ENCODE results near the gene CRACR2A.

Gene CRACR2A

DNA sequence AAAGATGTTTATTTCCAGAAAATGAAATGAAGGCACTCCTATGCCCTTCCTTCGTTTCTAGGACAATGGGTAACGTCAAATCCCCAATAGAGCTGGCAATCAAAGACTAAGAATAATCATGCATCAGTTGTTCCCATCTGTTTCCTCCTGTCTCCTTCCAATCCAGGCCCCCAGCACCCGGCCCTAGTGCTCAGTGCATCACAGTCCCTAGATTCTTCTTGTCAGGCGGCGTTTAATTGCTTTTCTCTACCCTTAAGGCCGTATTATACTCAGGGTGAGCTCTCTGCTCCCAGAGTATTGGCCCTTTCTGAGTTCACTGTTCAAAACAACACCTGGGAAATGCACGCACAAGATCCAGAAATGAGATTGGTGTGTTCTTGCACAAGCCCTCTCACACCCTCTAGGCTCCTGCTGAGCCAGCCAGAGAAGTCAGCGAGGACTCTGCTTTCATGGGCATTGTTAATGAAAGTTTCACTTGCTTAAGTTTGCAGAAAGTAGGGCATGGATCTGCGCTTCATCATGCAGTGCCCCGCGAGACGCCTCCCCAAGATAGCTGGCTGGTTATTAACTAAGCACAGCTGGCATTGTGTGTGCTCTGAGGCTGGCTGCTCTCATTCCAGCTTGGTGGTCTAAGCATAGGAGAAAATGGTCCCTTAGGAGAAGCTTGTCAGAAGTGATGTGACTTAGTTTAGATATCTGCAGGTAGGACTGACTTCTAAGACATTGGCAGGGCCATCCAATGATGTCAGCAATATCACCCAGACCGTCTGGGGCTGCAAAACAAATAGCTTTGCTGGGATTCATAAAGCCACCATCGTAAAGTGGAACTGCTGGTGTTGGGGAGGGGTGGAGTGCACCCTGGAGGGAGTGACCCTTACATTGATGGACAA, 28.7 kb downstream of the CRACR2A start:
- DNase-seq (ENCODE audit: low spot score), result no peak

- no peak for DNase-seq (ENCODE audit: low spot score)
Measured at GRCh38 chr12:3722368-3722767, 30.5 kb downstream of the CRACR2A start.

GRCh38 chr12:3720772-3721171, 32.1 kb downstream of the CRACR2A start:
- DNase-seq (ENCODE audit: low spot score), result no peak

DNA sequence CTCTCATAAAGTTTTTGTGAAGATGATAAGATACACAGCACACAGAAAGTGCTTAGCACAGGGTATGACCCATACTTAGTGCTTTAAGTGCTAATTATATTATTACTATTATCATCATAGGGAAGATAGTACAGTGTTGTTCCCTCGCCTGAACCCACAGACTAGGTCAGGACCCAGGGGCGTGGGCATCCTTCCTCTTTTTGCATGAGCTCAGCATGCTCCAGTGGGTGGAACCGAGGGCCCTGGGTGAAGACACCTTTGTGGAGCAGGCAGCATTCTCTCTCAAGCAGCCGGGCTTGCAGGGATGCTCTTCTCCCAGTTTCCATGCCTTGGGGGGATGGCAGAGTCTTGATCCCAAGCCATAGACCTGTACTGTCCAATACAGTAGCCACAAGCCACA, 34.8 kb downstream of the CRACR2A start:
- no peak for DNase-seq (ENCODE audit: low spot score)

DNA sequence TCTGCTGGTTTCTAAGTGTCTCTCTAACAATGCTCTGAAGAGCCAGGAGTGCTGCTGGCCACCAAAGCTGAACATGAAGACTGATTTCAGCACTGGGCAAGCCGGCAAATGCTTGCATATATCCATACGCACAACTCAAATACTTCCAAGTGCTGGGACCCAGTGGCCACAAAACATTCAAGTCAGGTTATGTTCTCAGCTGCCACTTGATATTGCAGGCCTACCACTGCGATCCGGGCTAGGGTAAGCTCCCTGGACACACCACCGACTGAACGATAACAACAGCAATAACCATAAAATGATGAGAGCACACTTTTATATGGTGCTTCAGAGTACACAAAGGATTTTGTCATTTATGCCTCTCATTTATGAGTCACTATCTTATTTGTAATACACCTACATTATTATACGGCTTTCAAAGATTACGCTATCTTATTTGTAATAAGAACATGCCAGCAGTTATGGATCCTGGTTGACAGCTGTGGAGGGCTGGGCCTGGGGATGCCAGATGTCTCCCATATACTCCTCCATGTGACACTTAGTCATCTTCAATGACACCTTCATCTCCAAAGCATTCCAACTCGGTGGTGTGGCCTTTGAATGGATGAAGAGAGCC, 35.5 kb downstream of the CRACR2A start:
- DNase-seq (ENCODE audit: low spot score), result no peak

DNA sequence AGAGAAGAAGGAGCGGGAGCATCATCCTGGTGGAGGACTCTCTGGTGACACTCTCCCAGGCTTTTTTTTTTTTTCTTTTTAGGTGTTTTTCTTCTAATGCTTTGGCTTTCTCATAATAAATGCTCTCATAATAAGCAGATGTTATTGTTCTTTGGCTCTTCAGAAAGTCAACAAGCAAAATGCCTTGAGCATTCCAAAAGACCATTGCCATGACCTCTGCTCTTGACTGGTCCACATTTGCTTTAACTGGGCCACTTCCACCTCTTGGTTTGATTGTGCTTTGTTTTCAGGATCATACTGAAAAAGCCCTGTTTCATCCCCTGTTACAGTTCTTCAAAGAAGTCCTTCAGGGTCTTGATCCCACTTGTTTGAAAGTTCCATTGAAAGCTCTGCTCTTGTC, 36.9 kb downstream of the CRACR2A start:
- no peak for DNase-seq (ENCODE audit: low spot score)

DNA sequence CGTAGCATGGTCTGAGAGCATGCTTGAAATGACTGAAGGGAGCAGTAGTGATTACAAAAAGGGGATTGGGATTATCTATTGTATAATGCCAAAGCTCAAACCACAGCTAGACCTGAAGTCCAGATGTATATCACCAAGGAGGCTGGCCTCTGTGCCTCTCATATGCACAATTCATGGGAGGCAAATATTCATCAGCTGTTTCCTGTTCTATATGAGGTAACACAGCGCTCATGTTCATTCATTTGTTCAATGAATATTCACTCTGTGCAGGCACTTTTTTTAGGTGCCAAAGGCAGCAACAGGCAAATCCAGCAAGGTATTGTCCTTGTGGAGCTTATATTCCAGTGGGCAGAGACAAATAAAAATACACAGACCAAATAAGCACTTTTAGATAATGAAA, 39.0 kb downstream of the CRACR2A start:
- no peak for DNase-seq (ENCODE audit: low spot score)

- DNase-seq (ENCODE audit: low spot score), result no peak
Measured at GRCh38 chr12:3713483-3713882, 39.4 kb downstream of the CRACR2A start.

DNA sequence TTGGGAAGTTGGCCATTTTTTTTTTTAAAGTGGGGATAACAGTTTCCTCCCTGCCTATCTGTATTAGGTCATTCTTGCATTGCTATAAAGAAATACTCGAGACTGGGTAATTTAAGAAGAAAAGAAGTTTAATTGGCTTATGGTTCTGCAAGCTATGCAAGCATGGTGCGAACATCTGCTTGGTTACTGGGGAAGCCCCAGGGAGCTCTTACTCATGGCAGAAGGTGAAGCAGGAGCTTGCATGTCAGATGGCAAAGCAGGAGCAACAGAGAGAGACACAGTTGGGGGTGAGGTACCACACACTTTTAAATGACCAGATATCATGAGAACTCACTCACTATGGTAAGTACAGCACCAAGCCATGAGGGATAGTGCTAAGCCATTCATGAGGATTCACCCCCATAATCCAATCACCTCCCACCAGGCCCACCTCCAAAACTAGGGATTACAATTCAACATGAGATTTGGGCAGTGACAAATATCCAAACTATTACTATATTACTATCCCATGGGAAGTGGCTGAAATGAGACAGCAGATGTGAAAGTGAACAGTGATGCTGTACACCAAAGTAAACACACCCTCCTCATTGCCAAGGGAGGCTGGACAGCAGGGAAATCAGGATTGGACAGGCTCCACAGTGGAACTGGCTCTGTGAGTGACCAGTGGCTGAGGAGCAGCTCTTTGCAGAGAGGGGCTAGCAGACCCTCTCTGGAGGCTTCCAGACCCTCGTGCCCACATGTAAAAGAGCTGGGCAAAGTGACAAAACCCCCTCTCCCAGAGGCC, 40.5 kb downstream of the CRACR2A start:
- no peak for DNase-seq (ENCODE audit: low spot score)

DNA sequence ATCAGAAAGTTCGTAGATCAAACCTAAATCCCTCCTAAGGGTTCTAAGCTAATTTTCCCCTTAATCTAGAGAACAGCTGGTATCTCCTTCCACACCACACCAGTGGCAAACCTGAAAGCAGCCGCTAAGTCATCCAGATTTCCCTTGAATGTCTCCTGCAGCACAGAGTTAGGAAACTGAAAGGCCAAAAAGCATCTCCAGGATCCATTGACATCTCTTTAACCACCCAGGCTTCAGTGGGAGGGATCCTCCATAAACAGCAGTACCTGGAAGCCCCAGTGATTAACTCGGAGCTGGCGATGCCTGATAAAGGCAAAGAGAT, 47.6 kb downstream of the CRACR2A start:
- no peak for DNase-seq (ENCODE audit: low spot score)

DNA sequence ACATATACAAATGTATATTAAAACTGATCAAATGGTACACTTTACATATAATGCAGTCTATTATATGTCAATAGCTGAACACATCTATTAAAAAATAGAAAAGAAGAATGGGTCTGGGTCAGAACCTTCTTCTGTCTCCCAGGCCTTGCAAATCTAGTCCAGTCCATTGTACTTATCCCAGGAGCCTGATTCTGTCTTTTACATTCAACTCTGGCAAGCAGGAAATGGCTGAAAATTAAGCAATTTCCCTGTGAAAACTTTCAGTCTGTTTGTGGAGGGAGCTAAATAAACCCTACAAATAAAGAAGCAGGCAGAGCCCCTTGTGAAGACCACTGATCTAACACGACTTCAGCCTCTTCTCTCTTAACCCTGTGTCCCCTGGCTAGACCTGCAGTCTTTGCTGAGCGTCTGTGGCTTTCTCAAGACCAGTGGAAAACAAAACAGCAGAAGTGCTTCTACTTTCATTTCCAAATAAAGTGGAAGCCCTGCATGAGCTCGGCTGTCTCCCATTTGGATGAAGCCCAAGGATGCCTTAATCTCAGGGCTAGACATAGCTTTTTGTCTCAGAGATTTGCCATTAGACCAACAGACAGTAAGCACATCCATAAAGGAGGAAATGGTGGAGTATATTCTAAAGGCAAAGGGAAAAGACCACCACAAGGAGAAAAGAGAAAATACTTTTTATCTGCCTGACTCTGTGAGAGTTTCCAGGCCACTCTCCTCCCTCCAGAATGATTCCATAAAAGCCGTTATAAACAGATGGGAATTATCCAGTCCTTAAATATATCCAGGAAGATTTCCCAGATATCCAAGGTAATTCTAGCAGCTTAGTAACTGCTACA, 48.2 kb downstream of the CRACR2A start:
- no peak for DNase-seq (ENCODE audit: low spot score)

DNA sequence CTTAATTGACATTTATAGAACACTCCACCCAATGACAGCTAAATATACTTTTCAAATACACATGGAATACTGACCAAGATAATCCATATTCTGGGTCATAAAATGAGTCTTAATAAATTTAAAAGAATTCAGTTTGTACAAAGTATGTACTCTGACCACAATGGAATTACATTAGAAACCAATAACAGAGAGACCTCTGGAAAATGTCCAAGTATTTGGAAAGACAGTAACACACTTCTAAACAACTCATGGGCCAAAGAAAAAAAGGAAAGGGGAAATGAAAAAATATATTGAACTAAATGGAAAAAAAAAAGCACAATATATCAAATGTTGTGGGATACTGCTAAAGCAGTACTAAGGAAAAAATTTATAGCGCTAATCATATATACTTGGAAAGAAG, 52.0 kb downstream of the CRACR2A start:
- no peak for DNase-seq (ENCODE audit: low spot score)

GRCh38 chr12:3698218-3698974, 54.5 kb downstream of the CRACR2A start:
- no peak for DNase-seq (ENCODE audit: low spot score)

DNA sequence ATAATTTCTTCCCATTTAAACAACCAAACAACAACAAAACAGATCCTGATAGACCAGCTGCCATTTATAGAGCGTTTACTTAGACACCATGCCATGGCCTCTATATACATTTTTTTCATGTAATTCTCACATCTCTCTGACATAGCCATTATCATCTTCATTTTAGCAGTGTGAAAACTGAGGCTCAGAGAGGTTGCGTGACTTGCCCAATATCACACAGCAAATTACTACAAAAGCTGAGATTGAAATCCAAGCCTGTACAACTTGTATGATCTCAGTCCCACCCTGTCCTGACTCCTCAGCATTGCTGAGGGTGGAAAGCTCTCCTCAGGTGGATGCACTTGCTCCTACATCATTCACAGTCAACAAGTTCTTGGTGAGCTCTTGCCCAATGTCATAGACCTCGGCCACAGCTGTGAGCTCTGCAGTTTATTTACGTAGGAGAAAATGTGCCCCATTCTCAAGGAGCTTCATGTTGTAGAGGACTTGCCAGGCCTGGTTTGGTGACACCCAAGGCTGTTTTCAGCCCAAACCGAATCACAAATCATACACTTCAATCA, 55.5 kb downstream of the CRACR2A start:
- DNase-seq (ENCODE audit: low spot score), result no peak

GRCh38 chr12:3694673-3695072, 58.2 kb downstream of the CRACR2A start:
- DNase-seq (ENCODE audit: low spot score), result no peak

DNA sequence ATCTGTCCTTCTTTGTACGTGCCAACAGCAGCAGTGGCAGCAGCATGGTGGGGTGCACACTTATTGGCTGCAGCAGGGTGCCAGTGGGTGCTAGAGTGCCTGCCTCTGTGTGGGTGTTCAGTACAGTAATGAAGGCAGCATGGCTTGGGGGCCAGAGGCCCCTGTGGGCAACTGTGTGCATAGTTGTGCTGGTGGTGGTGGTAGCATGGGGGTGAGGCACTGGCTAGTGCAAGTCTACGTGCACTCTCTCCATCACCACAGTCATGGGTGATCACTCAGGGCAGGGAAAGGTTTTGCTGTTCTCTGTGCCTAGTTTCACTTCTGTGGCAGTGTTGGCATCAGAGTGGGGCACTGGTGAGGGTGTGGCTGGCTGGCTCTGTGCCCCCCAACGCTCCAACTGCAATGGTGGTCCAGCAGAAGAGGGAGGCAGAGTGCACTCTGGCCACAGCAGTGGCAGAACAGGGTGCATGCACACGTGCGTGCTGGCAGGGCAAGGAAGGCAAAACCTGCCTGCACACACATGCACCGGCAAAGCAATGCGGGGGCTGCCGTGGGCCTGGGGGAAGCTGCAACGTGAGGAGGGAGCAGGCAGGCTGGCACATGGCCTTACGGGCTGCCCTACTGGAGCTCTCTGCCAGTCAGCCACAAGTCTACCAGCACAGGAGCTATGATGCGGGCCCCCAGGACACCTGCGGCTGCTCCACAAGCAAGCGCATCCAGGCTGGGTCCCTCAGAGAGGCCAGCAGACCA, 60.1 kb downstream of the CRACR2A start:
- no peak for DNase-seq (ENCODE audit: low spot score)

DNA sequence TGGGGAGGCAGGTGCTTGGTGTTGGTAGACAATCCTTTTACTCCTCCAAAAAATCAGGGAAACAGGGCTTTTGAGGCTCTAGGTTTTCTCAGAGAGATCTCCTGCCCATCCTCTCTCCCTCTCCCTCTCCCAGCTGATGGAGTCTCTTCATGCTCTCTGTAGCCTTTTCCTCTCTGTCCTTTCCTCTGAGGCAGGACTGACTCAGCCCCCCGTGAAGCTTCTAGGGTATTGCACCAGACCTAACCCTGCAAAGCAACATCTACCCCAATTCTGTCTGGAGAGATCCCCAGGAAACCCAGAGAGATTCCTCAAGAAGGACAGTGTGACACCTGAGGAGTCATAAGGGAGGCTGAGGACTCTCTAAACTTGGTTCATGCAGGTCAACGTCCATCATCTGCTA, 66.4 kb downstream of the CRACR2A start:
- no peak for DNase-seq (ENCODE audit: low spot score)

DNA sequence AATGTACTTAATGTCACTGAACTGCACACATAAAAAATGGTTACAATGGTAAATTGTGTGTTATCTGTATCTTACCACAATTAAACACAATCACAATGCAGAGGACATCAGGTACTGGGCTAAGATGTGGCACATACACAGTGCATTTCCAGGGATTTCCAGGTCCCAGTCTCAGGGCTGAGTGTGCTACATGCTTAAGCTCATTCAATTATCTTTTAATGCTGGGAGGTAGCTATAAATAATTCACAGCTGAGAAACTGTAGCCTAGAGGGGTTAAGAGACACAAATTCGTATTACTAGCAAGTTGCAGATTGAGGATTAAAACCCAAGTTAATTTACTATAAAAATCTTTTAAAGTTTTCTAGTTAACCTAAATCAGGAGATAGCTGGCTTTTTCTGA, 67.1 kb downstream of the CRACR2A start:
- DNase-seq (ENCODE audit: low spot score), result no peak

- no peak for DNase-seq (ENCODE audit: low spot score)
Measured at GRCh38 chr12:3684449-3685051, 68.4 kb downstream of the CRACR2A start.

GRCh38 chr12:3683670-3684069, 69.2 kb downstream of the CRACR2A start:
- DNase-seq (ENCODE audit: low spot score), result no peak
